ENCODE data around the gene MCRIP1. TPM values are rescaled to one million over a fixed set of nuclear protein-coding genes. Genes with fewer than 3 reads are reported as not detected.

MCRIP1 gene
- total and polyA plus RNA-seq, 2 of the 13 experiments (the other 11 are each of a cell fraction or from before 2014, with no cell fraction given) = 79.7 to 84.9 TPM

GRCh38 chr17:81831957-81832607 is 1.0 kb downstream of the MCRIP1 start (continued):
- TF ChIP-seq RERE (CRISPR knock-in tag; IDR thresholded peaks at IDR 0.05; ENCODE audit: low read depth) (no peak), SIN3B (IDR thresholded peaks at IDR 0.05; ENCODE audit: low read length) (no peak), CREM (IDR thresholded peaks at IDR 0.05) (no peak), CREM (CRISPR knock-in tag; IDR thresholded peaks at IDR 0.05) (no peak), TP53 (CRISPR knock-in tag; conservative IDR thresholded peaks at IDR 0.05) (no peak), ZNF510 (CRISPR knock-in tag; IDR thresholded peaks at IDR 0.05; ENCODE audit: low read depth) (no peak), ZNF704 (CRISPR knock-in tag; IDR thresholded peaks at IDR 0.05; ENCODE audit: borderline replicate concordance) (no peak), TCF7 (IDR thresholded peaks at IDR 0.05; ENCODE audit: low read depth) (no peak), ZNF782 (CRISPR knock-in tag; IDR thresholded peaks at IDR 0.05; ENCODE audit: borderline replicate concordance) (no peak), FIP1L1 (IDR thresholded peaks at IDR 0.05; ENCODE audit: borderline replicate concordance, insufficient read depth, low read depth, low read length) (no peak), TRIM22 (IDR thresholded peaks at IDR 0.05) (no peak), HES4 (CRISPR knock-in tag; IDR thresholded peaks at IDR 0.05; ENCODE audit: borderline replicate concordance) (no peak), SIN3A (IDR thresholded peaks at IDR 0.05; ENCODE audit: borderline replicate concordance, low read depth, low read length) (no peak), ZNF124 (CRISPR knock-in tag; IDR thresholded peaks at IDR 0.05) (no peak), TSC22D2 (CRISPR knock-in tag; IDR thresholded peaks at IDR 0.05; ENCODE audit: borderline replicate concordance) (no peak), SIX1 (CRISPR knock-in tag; IDR thresholded peaks at IDR 0.05; ENCODE audit: borderline replicate concordance) (no peak), ZNF768 (CRISPR knock-in tag; IDR thresholded peaks at IDR 0.05) (no peak), PAX8 (CRISPR knock-in tag; IDR thresholded peaks at IDR 0.05; ENCODE audit: borderline replicate concordance) (no peak), ATM (IDR thresholded peaks at IDR 0.05; ENCODE audit: borderline replicate concordance) (no peak), TERF1 (CRISPR knock-in tag; IDR thresholded peaks at IDR 0.05) (no peak), BATF2 (CRISPR knock-in tag; IDR thresholded peaks at IDR 0.05) (no peak)
